Chondrocyte (in vitro differentiated cells): ENCODE data around the gene FCAR. TPM values are rescaled to one million over a fixed set of nuclear protein-coding genes. Genes with fewer than 3 reads are reported as not detected.
"Not testable (repeated sequence)": the region's sequence is repeated elsewhere in the genome, so short reads cannot be mapped to it uniquely, and the experiment has no call there.

ENCODE experiments used
- DNase-seq: peaks from one replicate; pipeline ENCODE4 v3.0.0; 2021; ENCODE audit warnings: mixed read lengths, low spot score
- H3K27ac Mint-ChIP-seq: one replicate; pipeline ENCODE4 v1.8.0; 2021; ENCODE audit warnings: mild to moderate bottlenecking, moderate library complexity, mixed read lengths; ENCODE audit not compliant: unreplicated experiment
- H3K27me3 Mint-ChIP-seq: 2 replicates; pipeline ENCODE4 v1.8.0; 2021; ENCODE audit warnings: low read depth, mixed read lengths
- H3K36me3 Mint-ChIP-seq: 2 replicates; pipeline ENCODE4 v1.8.0; 2021; ENCODE audit warnings: low read depth, mixed read lengths
- H3K4me1 Mint-ChIP-seq: 2 replicates; pipeline ENCODE4 v1.8.0; 2021; ENCODE audit warnings: low read depth, mild to moderate bottlenecking, mixed read lengths
- H3K4me3 Mint-ChIP-seq: one replicate; pipeline ENCODE4 v1.8.0; 2021; ENCODE audit warnings: mild to moderate bottlenecking, moderate library complexity, mixed read lengths; ENCODE audit not compliant: unreplicated experiment
- H3K9me3 Mint-ChIP-seq: 2 replicates; pipeline ENCODE4 v1.8.0; 2021; ENCODE audit warnings: low read depth, mixed read lengths
- CTCF ChIP-seq: fragments of 200-600 bp; sonication (generic); IDR thresholded peaks from 2 replicates; pipeline ENCODE4 v1.5.0; 2021; ENCODE audit warnings: antibody characterized with exemption, mild to moderate bottlenecking, moderate library complexity
- total RNA-seq: library from RNA; stranded (reverse); gene quantifications from 3 replicates; pipeline ENCODE4 v1.2.1, GENCODE V29; 2021

FCAR gene
- total RNA-seq, 1 donor from 2014 or later: not detected

GRCh38 chr19:54902061-54902460 lies 28.0 kb downstream of the FCAR start:
- TF ChIP-seq CTCF: no peak
- Mint-ChIP-seq H3K4me1 (no peaks in the 10 kb centered on the region), H3K27ac (no peak overlapping the region), H3K4me3 (no peak overlapping the region), H3K36me3 (no peaks in the 10 kb centered on the region), H3K9me3 (peaks cover 16% of the 10 kb centered on the region), H3K27me3 (peaks cover 2% of the 10 kb centered on the region)
- peak; percentile 13 for DNase-seq

- DNase-seq: no peak
- H3K27me3 Mint-ChIP-seq: peaks cover 2% of the 10 kb centered on the region
- H3K9me3 Mint-ChIP-seq: peaks cover 16% of the 10 kb centered on the region
- H3K4me1 Mint-ChIP-seq: no peaks in the 10 kb centered on the region
- H3K36me3 Mint-ChIP-seq: no peaks in the 10 kb centered on the region
- H3K4me3 Mint-ChIP-seq: no peak overlapping the region
- H3K27ac Mint-ChIP-seq: no peak overlapping the region
- TF ChIP-seq CTCF: no peak
These were observed 29.3 kb downstream of the FCAR start for GRCh38 chr19:54903303-54903702.

- not testable (repeated sequence) for H3K4me3 Mint-ChIP-seq, DNase-seq, H3K27me3 Mint-ChIP-seq, H3K27ac Mint-ChIP-seq, H3K4me1 Mint-ChIP-seq, H3K36me3 Mint-ChIP-seq
- H3K9me3 Mint-ChIP-seq: peaks cover 18% of the 10 kb centered on the region
These were observed 30.2 kb downstream of the FCAR start for GRCh38 chr19:54904261-54904660.

- peaks cover 10% of the 10 kb centered on the region for H3K9me3 Mint-ChIP-seq
- no peak overlapping the region for H3K27ac Mint-ChIP-seq
- H3K4me3 Mint-ChIP-seq: no peak overlapping the region
- no peak for TF ChIP-seq CTCF
- no peaks in the 10 kb centered on the region for H3K4me1 Mint-ChIP-seq
- DNase-seq: peak; percentile 1
- H3K27me3 Mint-ChIP-seq: no peaks in the 10 kb centered on the region
- H3K36me3 Mint-ChIP-seq: no peaks in the 10 kb centered on the region
These were observed 31.4 kb downstream of the FCAR start for GRCh38 chr19:54905421-54905802.

GRCh38 chr19:54905803-54906511 lies 31.9 kb downstream of the FCAR start, which contains the start of gene NCR1:
Gene NCR1, plus strand, starts transcription at chr19:54906148. Its CDS starts 40 bp downstream, at chr19:54906188.
- TF ChIP-seq CTCF: no peak
- H3K27ac Mint-ChIP-seq: no peak within 1 kb of the TSS
- H3K27me3 Mint-ChIP-seq: no peaks in the 10 kb centered on the region
- peak; percentile 67 for DNase-seq
- H3K4me1 Mint-ChIP-seq: no peaks in the 10 kb centered on the region
- H3K4me3 Mint-ChIP-seq: no peak within 1 kb of the TSS
- peaks cover 12% of the 10 kb centered on the region for H3K9me3 Mint-ChIP-seq
- H3K36me3 Mint-ChIP-seq: no peaks in the 10 kb centered on the region

GRCh38 chr19:54906819-54907218 lies 32.8 kb downstream of the FCAR start:
- TF ChIP-seq CTCF: no peak
- DNase-seq: peak; percentile 20
- Mint-ChIP-seq H3K4me3 (no peak overlapping the region), H3K27me3 (no peaks in the 10 kb centered on the region), H3K9me3 (peaks cover 11% of the 10 kb centered on the region), H3K36me3 (no peaks in the 10 kb centered on the region), H3K4me1 (no peaks in the 10 kb centered on the region), H3K27ac (no peak overlapping the region)

- not testable (repeated sequence) for H3K27me3 Mint-ChIP-seq, DNase-seq, H3K4me3 Mint-ChIP-seq, H3K4me1 Mint-ChIP-seq, H3K36me3 Mint-ChIP-seq, H3K27ac Mint-ChIP-seq
- H3K9me3 Mint-ChIP-seq: peaks cover 15% of the 10 kb centered on the region
These were observed 33.9 kb downstream of the FCAR start for GRCh38 chr19:54907899-54908298.
